Left renal pelvis (tissue), 4 donors: ENCODE measurements around the gene ZNHIT2. TPM values are rescaled to one million over a fixed set of nuclear protein-coding genes. Genes with fewer than 3 reads are reported as not detected.
"Not testable (repeated sequence)": the region's sequence is repeated elsewhere in the genome, so short reads cannot be mapped to it uniquely, and the experiment has no call there.

ENCODE experiments used
- DNase-seq, 4 donors: peaks; one replicate each; pipeline ENCODE4 v3.0.0-alpha.2; 2013; ENCODE audit warnings: low read depth in 4 of 4, low spot score in 3 of 4
- polyA plus RNA-seq, 4 donors: library from polyadenylated mRNA; unstranded; fragments of 120-200 nt; gene quantifications; one replicate each; pipeline ENCODE4 v1.2.1, GENCODE V29; 2013; ENCODE audit not compliant: insufficient read length in 4 of 4

Gene ZNHIT2
- polyA plus RNA-seq, 4 donors = 3.8 to 11.1 (median 5.9) TPM

DNA sequence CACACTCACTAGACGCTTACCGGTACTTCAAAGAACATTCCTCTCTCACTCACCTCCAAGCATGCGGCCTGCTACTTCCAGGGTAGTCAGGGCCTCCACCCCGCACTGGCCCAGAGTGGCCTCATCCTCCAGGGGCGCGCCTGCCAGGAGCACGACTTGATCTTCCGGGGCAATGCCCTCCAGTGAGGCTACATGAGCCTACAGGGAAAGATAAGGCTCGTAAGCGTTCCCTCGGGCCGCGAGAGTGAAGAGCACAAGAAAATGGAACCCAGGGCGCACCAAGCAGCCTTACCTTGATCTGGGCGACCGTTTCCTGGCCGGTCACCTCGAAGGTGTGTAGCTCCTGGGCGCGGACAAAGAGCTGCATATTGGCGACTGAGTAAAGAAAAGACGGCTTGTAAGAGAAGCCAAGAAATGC is 4.0 kb upstream of the ZNHIT2 start:
- DNase-seq = no peak

GRCh38 chr11:65120831-65121230 is 3.3 kb upstream of the ZNHIT2 start:
- DNase-seq = no peak

DNA sequence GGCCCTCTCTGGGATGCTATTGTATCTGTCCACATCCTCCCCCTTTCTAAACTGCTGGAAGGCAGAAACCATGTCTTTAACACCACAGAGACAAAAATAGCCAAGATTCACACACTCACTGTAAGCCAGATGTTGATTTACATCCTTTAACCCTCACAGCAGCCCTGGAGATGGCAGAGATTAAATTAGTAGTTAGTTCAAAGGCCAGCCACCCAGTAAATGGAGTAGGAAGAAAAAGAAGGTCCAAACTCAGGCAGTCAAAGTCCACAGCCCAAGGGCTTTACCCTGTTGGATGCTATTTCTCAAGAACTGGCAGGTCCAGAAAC is 2.1 kb upstream of the ZNHIT2 start:
- no peak for DNase-seq

DNA sequence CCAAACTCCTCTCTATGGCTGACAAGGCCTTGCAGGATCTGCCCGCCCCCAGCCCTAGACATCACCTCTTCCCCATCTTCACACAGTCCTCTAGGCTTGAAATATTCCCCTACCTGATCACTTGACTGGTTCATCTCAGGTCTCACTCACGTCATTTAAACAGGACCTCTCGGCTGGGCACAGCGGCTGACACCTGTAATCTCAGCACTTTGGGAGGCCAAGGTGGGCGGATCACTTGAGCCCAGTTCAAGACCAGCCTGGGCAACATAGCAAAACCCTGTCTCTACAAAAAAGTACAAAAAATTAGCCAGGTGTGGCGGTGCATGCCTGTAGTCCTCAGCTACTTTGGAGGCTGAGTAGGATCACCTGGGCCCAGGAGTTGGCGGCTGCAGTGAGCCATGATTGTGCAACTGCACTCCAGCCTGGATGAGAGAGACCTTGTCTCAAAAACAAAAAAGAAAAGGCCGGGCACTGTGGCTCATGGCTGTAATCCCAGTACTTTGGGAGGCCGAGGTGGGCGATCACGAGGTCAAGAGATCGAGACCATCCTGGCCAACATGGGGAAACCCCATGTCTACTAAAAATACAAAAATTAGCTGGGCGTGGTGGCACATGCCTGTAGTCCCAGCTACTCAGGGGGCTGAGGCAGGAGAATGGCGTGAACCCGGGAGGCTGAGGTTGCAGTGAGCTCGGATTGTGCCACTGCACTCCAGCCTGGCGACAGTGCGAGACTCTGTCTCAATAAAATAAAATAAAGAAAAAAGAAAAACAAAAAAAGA is 1.6 kb upstream of the ZNHIT2 start:
- not testable (repeated sequence) for DNase-seq

DNA sequence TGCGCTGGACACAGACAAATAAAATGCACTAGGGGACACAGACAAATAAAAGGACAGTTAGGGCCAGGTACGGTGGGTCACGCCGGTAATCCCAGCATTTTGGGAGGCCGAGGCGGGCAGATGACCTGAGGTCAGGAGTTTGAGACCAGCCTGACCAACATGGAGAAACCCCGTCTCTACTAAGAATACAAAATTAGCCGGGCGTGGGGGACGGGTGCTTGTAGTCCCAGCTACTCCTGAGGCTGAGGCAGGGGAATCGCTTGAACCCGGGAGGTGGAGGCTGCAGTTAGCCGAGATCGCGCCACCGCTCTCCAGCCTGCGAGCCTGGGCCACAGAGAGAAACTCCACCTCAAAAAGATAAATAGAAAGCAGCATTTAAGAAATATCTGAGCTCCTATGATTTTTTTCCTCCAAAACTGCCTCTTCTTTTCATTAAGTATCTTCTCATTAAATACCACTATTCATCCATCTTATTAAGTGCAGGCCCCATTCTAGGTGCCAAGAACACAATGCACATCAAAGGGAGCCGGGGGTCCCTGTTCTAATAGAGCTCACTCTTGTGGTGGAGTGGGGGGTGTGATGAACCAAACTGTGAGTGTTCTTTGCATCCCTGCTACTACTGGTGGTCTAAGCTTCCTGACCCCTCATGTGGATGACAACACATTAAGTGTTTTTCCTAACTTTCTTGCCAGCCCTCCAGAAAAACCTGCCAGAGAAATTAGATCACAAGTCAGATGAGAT is 766 bp upstream of the ZNHIT2 start:
- no peak for DNase-seq

- DNase-seq = no peak
Observed at GRCh38 chr11:65116370-65117205, 913 bp downstream of the ZNHIT2 start.

GRCh38 chr11:65115361-65116082 is 2.0 kb downstream of the ZNHIT2 start:
- DNase-seq = no peak

DNA sequence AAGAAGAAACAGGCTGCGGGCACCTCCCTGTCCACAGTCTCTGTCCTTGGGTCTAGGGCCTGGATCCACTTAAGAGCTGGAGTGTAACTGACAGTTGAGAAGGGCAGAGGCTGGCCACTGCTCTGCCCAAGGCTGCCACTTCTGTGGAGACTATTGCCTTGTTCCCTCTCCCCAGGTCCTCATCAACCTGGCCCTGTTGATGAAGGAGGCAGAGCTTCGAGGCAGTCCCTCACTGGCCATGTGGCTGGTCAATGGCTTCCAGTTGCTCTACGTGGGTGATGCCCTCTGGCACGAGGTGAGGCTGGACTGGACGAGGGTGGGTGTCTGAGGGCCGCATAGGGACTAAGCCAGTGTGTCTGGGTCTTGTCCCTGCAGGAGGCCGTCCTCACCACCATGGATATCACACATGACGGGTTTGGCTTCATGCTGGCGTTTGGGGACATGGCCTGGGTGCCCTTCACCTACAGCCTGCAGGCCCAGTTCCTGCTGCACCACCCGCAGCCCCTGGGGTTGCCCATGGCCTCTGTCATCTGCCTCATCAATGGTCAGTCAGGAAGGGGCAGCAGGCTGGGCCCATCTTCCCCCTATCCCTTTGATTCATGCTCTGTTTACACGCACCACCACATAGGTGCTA is 2.8 kb downstream of the ZNHIT2 start:
- DNase-seq = no peak

DNA sequence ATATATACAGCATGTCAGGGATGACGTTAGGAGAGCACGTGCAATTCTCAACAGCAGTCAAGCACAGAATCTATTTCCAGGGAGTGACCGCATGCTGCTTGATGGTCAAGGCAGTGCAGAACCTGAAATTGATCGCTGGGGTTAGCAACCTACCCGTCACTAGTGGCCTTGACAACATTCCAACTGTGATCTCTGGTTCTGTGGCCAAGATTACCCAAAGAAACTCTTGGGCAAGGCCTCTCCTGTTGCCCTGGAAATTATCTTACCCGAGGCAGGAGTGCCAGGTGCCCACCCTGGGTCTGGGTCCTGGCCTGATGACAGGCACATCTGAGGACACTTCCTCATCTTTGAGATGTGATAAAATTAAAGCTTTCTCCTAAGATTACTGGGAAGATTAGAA is 3.7 kb downstream of the ZNHIT2 start:
- no peak for DNase-seq

- DNase-seq = no peak
Observed at GRCh38 chr11:65113361-65113756, 4.1 kb downstream of the ZNHIT2 start.

- DNase-seq = no peak
Observed at GRCh38 chr11:65112546-65113360, 4.7 kb downstream of the ZNHIT2 start.

DNA sequence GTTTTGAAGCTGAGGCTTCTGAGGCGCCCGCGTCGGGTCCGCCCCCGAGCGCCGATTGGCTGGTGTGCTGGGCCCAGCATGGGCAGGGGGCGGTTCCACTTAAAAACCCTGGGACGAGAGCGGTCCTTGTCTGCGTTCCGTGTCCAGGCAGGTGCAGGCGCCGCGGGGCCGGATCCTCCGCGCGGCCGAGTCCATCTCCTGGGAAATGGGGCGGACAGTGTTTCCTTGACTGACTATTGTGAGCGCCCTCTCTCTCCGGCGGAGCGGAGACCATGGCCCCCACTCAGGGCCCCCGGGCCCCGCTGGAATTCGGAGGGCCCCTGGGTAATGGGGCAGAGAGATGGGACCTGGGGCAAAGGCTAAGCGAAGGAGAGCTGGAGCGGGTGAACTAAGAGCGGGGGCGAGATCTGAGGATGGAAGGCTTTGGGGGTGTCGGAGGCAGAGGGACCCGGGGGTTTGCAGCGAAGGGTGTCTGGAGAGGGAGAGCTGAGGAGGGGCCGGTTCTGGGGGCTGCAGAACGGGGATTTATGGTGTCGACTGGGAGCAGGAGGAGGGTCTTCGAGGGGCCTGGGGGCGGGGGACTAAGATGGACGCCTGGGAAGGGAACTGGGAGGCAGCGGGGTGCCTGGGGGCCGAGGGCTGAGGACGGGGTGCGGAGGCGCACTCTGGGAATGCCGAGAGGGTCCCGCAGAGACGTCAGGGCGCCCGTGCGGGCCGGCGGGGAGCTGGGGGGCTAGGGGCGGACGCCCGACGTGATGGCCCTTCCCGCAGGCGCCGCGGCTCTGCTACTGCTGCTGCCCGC is 5.6 kb downstream of the ZNHIT2 start, which contains the start of gene TM7SF2:
TM7SF2 (plus strand) TSS at position 129 of the 802 bp plus-strand sequence; CDS start at position 273, 144 bp downstream.
- DNase-seq = peak in 2 of 4 donors; percentile 89 to 90

DNA sequence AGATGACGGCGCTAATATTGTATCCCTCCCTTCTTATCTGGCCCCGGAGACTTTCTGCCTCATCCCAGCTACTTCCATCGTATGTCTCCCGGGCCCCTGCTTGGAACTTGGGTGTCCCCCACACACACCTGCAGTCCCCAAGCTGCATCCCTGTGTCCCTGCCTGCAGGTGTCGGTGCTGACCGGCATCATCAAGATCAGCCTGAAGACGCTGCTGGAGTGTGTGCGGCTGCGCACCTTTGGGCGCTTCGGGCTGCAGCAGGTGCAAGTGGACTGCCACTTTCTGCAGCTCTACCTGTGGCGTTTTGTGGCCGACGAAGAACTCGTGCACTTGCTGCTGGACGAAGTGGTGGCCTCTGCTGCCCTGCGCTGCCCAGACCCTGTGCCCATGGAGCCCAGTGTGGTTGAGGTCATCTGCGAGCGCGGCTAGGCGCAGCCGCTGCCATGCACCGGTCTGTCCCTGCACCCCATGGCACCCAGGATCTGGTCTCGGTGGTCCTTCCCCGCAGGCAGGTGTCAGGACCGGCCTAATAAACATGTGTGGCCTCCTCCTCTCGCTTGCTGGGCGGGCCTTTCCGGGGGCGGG is 6.2 kb downstream of the ZNHIT2 start:
- no peak for DNase-seq

- peak in 1 of 4 donors; percentile 67 for DNase-seq
Observed at GRCh38 chr11:65110354-65110861, 7.1 kb downstream of the ZNHIT2 start.

GRCh38 chr11:65109231-65110198 is 8.0 kb downstream of the ZNHIT2 start:
- no peak for DNase-seq

DNA sequence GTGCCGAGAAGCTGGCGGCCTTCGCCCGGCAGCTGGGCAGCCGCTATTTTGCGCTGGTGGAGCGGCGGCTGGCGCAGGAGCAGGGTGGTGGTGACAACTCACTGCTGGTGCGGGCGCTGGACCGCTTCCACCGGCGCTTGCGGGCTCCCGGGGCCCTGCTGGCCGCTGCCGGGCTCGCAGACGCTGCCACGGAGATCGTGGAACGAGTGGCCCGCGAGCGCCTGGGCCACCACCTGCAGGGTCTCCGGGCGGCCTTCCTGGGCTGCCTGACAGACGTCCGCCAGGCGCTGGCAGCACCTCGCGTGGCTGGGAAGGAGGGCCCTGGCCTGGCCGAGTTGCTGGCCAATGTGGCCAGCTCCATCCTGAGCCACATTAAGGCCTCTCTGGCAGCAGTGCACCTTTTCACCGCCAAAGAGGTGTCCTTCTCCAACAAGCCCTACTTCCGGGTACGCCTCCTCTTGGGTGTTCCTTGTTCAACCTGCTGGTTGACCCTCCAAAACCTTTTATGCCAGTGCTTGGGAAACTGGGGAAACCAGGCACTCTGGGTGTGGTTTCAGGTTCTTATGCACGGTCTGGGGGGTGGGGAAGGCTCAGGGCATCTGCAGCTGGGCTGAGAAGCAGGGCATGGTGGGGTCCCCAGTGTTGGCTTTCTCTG is 8.9 kb downstream of the ZNHIT2 start:
- DNase-seq = no peak
